GM12878 (cell line): Measurements from ENCODE around the gene TTLL11. TPM values are rescaled to one million over a fixed set of nuclear protein-coding genes. Genes with fewer than 3 reads are reported as not detected.

ENCODE experiments used
- ATAC-seq: fragments of 200-7000 bp; cut with Tn5 transposase; 3 replicates; pipeline ENCODE4 v1.9.1; 2020; ENCODE audit warnings: mild to moderate bottlenecking, moderate library complexity
- BruUV-seq: library from RNA; stranded (reverse); fragments of 400-500 nt; replicated peaks from 2 replicates; lab custom pipeline; 2021; lab: Mats Ljungman, UMichigan
- CTCF ChIA-PET: fragments of 300-600 bp; sonication (Branson Sonifier 250); formaldehyde crosslinking; extraction: SDS; loops from one replicate; lab custom pipeline; 2021; ENCODE audit warnings: inconsistent platforms; lab: Yijun Ruan, JAX
- POLR2A ChIA-PET: fragments of 350-600 bp; formaldehyde crosslinking; extraction: SDS; loops from one replicate; lab custom pipeline; 2021; ENCODE audit warnings: inconsistent platforms; lab: Charles Lee
- RAD21 ChIA-PET: fragments of 300-600 bp; sonication (Branson Sonifier 250); formaldehyde crosslinking; loops from one replicate; lab custom pipeline; 2023; ENCODE audit warnings: antibody characterized with exemption; ENCODE audit not compliant: unreplicated experiment; lab: Charles Lee
- SMC1A ChIA-PET: fragments of 300-600 bp; sonication (Branson Sonifier 250); formaldehyde crosslinking; loops from one replicate; lab custom pipeline; 2023; ENCODE audit not compliant: unreplicated experiment, uncharacterized antibody; lab: Charles Lee
- DNase-seq: peaks from one replicate; pipeline ENCODE4 v3.0.0-alpha.2; 2011; ENCODE audit warnings: low read depth, low spot score
- FAIRE-seq: peaks from 3 replicates; lab custom pipeline; 2011; peaks lifted over from hg19 to GRCh38; lab: Jason Lieb, UNC
- H2AFZ ChIP-seq: 2 replicates; pipeline ENCODE4 v1.6.0; 2011; ENCODE audit warnings: low read depth, low read length, control low read depth; ENCODE audit not compliant: control insufficient read depth
- H3K27ac ChIP-seq: 2 replicates; pipeline ENCODE4 v1.5.1; 2011; ENCODE audit warnings: control low read depth; ENCODE audit not compliant: control insufficient read depth, insufficient read depth
- H3K27me3 ChIP-seq, 2 experiments: replicated peaks in 1 of 2; 2 replicates each; pipeline versions ENCODE4 v1.6.0 to v1.6.1; 2011; ENCODE audit warnings: low read length in 1 of 2; ENCODE audit not compliant: control insufficient read depth in 2 of 2, insufficient read depth in 2 of 2
- H3K36me3 ChIP-seq, 2 experiments: 2 replicates each; pipeline ENCODE4 v1.5.1; 2011; ENCODE audit warnings: low read length in 1 of 2; ENCODE audit not compliant: control insufficient read depth in 2 of 2, insufficient read depth in 2 of 2
- H3K4me1 ChIP-seq: 2 replicates; pipeline ENCODE4 v1.6.1; 2011; ENCODE audit warnings: mild to moderate bottlenecking, low read length, moderate library complexity, mixed read lengths; ENCODE audit not compliant: control insufficient read depth, insufficient read depth
- H3K4me2 ChIP-seq: 2 replicates; pipeline ENCODE4 v1.6.0; 2011; ENCODE audit warnings: control low read depth; ENCODE audit not compliant: control insufficient read depth, insufficient read depth
- H3K4me3 ChIP-seq: fragments of 200-600 bp; sonication (generic); 2 replicates; pipeline ENCODE4 v1.5.1; 2016
- H3K79me2 ChIP-seq: 2 replicates; pipeline ENCODE4 v1.6.0; 2011; ENCODE audit warnings: low read length; ENCODE audit not compliant: control insufficient read depth, insufficient read depth
- H3K9ac ChIP-seq: 2 replicates; pipeline ENCODE4 v1.8.0; 2011; ENCODE audit warnings: low read length, control low read depth, mixed read lengths; ENCODE audit not compliant: control insufficient read depth, insufficient read depth
- H3K9me3 ChIP-seq: replicated peaks from 3 replicates; pipeline ENCODE4 v1.5.1; 2011; ENCODE audit warnings: mild to moderate bottlenecking, low read length; ENCODE audit not compliant: control insufficient read depth, insufficient read depth
- H4K20me1 ChIP-seq: 2 replicates; pipeline ENCODE4 v1.6.0; 2011; ENCODE audit not compliant: control insufficient read depth, insufficient read depth
- BCL11A ChIP-seq: IDR thresholded peaks from 2 replicates; pipeline ENCODE4 v1.6.1; 2011; ENCODE audit warnings: low read depth, low read length
- CBX5 ChIP-seq: sonication (generic); IDR thresholded peaks from 2 replicates; pipeline ENCODE4 v1.6.1; 2016; ENCODE audit warnings: low read depth, moderate library complexity, mild to moderate bottlenecking, inconsistent platforms
- NR2C1 ChIP-seq: fragments of 450-650 bp; IDR thresholded peaks from 2 replicates; pipeline ENCODE4 v1.6.1; 2017; ENCODE audit warnings: antibody characterized with exemption, mild to moderate bottlenecking, moderate library complexity
- POLR2AphosphoS2 ChIP-seq: IDR thresholded peaks from 2 replicates; pipeline ENCODE4 v1.6.1; 2011; ENCODE audit warnings: low read depth, mild to moderate bottlenecking, low read length, improper control_type of control experiment, moderate library complexity
- YY1 ChIP-seq: IDR thresholded peaks from 2 replicates; pipeline ENCODE4 v1.6.1; 2011; ENCODE audit warnings: low read depth, mild to moderate bottlenecking, low read length
- WGBS: methylation state at CpG from one replicate; pipeline ENCODE4 v1.1.6; 2016; ENCODE audit warnings: low lambda C conversion rate; ENCODE audit not compliant: insufficient replicate concordance, insufficient coverage; ENCODE audit errors: missing lambda C conversion rate; 5-methylcytosine and 5-hydroxymethylcytosine counted together
- in situ Hi-C: fragments of 300-500 bp; cut with MboI; formaldehyde crosslinking; loops from 9 replicates; pipeline ENCODE4 v1.14.3; 2018; ENCODE audit warnings: mixed read lengths
- intact Hi-C: fragments of 100-400 bp; cut with micrococcal nuclease; formaldehyde crosslinking; loops from one replicate; pipeline ENCODE4 v1.14.2; 2022; ENCODE audit not compliant: unreplicated experiment
- polyA plus RNA-seq, 11 experiments: library from polyadenylated mRNA; depleted of rRNA in 4 of 11; unstranded in 6 of 11; stranded (reverse) in 5 of 11; fragments of >200 nt; fragmentation: Nextera tagmentation in 4 of 11; fragmentation: Illumina TruSeq in 1 of 11; extraction: Ambion mirVana in 4 of 11; extraction: Trizol in 1 of 11; gene quantifications; 1 replicate in 1 of 11; 2 replicates in 10 of 11; pipeline versions ENCODE4 v1.2.1 to v1.2.3, GENCODE V29; 2011 to 2016; ENCODE audit warnings: inconsistent platforms in 2 of 11, missing spikeins in 2 of 11, low read depth in 1 of 11
- total RNA-seq, 4 experiments: library from RNA; depleted of rRNA in 3 of 4; stranded (reverse); fragments of >200 nt in 3 of 4; fragmentation: Illumina TruSeq in 1 of 4; extraction: Trizol in 1 of 4; gene quantifications; 2 replicates each; pipeline versions ENCODE4 v1.2.1 to v1.2.3, GENCODE V29; 2013 to 2021
- TF ChIP-seq, protein P1 (sequence below): IDR thresholded peaks from 2 replicates; pipeline ENCODE4 v1.6.1; 2012; ENCODE audit warnings: low read length, inconsistent platforms
- TF ChIP-seq, protein P2 (sequence below): IDR thresholded peaks from 2 replicates; pipeline ENCODE4 v1.6.1; 2012; ENCODE audit warnings: low read depth, low read length, improper control_type of control experiment
- TF ChIP-seq, protein P3 (sequence below): fragments of 150-350 bp; IDR thresholded peaks from 2 replicates; pipeline ENCODE4 v1.6.1; 2014; ENCODE audit warnings: mild to moderate bottlenecking, low read depth, low read length

Gene TTLL11
- total and polyA plus RNA-seq, 10 of the 15 experiments (the other 5 are each of a cell fraction or from before 2014, with no cell fraction given), result 1.2 to 3.7 (median 2.9) TPM

DNA sequence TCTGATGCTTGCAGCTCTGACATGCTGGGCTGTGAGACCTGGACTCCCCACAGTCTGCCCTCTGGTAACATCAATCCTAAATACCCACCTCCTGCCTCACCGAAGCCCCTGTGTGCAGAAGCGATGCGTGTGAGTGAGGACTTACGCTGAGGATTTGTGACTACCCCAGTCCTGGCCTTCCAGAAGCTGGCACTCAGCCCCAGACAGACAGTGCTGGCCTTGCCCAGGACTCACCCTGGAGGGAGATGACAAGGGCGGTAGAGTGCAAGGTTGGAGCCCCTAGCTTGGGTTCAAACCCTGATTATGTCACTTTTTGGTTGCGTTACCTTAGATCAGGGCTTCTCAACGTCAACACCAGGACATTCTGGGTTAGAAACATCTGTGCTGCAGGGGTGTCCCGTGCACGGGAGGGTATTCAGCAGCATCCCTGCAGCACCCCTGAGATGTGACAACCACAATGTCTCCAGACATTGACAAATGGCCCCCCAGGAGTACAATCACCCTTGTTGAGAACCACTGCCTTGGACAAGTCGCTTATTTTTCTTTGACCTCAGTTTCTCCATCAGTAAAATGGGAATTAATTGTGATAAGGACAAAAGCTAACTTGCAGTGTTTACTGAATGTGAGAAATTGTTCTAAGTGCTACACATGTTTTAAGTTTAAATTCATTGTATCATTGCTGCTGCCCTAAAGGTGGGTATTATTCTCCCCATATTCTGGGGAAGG is 23.5 kb upstream of the TTLL11 start:
- no peaks in the 10 kb centered on the region; the same call in 1 of the 2 replicates for H4K20me1 ChIP-seq
- DNase-seq, result no peak
- H3K4me1 ChIP-seq, result no peaks in the 10 kb centered on the region
- no peaks in the 10 kb centered on the region for H3K79me2 ChIP-seq
- intact Hi-C loops, result no loop called here
- H3K9ac ChIP-seq, result no peak overlapping the region
- ATAC-seq, result no peak
- TF ChIP-seq NR2C1, result no peak
- TF ChIP-seq POLR2AphosphoS2, result no peak
- TF ChIP-seq, protein P1, sequence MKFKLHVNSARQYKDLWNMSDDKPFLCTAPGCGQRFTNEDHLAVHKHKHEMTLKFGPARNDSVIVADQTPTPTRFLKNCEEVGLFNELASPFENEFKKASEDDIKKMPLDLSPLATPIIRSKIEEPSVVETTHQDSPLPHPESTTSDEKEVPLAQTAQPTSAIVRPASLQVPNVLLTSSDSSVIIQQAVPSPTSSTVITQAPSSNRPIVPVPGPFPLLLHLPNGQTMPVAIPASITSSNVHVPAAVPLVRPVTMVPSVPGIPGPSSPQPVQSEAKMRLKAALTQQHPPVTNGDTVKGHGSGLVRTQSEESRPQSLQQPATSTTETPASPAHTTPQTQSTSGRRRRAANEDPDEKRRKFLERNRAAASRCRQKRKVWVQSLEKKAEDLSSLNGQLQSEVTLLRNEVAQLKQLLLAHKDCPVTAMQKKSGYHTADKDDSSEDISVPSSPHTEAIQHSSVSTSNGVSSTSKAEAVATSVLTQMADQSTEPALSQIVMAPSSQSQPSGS, result no peak
- TF ChIP-seq YY1, result no peak
- TF ChIP-seq CBX5, result no peak
- TF ChIP-seq BCL11A, result no peak
- TF ChIP-seq, protein P2, sequence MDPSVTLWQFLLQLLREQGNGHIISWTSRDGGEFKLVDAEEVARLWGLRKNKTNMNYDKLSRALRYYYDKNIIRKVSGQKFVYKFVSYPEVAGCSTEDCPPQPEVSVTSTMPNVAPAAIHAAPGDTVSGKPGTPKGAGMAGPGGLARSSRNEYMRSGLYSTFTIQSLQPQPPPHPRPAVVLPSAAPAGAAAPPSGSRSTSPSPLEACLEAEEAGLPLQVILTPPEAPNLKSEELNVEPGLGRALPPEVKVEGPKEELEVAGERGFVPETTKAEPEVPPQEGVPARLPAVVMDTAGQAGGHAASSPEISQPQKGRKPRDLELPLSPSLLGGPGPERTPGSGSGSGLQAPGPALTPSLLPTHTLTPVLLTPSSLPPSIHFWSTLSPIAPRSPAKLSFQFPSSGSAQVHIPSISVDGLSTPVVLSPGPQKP, result no peak
- TF ChIP-seq, protein P3, sequence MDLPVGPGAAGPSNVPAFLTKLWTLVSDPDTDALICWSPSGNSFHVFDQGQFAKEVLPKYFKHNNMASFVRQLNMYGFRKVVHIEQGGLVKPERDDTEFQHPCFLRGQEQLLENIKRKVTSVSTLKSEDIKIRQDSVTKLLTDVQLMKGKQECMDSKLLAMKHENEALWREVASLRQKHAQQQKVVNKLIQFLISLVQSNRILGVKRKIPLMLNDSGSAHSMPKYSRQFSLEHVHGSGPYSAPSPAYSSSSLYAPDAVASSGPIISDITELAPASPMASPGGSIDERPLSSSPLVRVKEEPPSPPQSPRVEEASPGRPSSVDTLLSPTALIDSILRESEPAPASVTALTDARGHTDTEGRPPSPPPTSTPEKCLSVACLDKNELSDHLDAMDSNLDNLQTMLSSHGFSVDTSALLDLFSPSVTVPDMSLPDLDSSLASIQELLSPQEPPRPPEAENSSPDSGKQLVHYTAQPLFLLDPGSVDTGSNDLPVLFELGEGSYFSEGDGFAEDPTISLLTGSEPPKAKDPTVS, result no peak
- TF ChIP-seq, all 136 proteins: peak for 0
- WGBS, result 56% methylated on average over 10 of the region's 10 CpGs
- Histone ChIP-seq H3K9me3 (no peaks in the 10 kb centered on the region; the same call in 1 of the 3 replicates), H3K4me3 (no peak overlapping the region), H2AFZ (no peak overlapping the region), H3K36me3 (no peaks in the 10 kb centered on the region), H3K27me3 (no peaks in the 10 kb centered on the region), H3K4me2 (no peak overlapping the region), H3K27ac (no peak overlapping the region)
- FAIRE-seq, result no peak
- ChIA-PET RAD21 (interaction anchor here (0.6 kb wide), 1 partner anchor 235 kb away, joined by 3 read pairs; no protein-coding TSS in a partner anchor), POLR2A (no interaction called here), SMC1A (interaction anchor here (2.6 kb wide), 1 partner anchor 18 kb away, joined by 12 read pairs; no protein-coding TSS in a partner anchor), CTCF (interaction anchor here (1.0 to 11.7 kb wide), 4 partner anchors 14 to 235 kb away, joined by 3 to 190 read pairs (median 13); no protein-coding TSS in a partner anchor)
- in situ Hi-C loops, result no loop called here
- BruUV-seq, result no TSS peak
